ENCODE results near the gene GAS1. TPM values are rescaled to one million over a fixed set of nuclear protein-coding genes. Genes with fewer than 3 reads are reported as not detected.

GAS1 gene
- total RNA-seq, 1 donor from 2014 or later, result 70.0 TPM

DNA sequence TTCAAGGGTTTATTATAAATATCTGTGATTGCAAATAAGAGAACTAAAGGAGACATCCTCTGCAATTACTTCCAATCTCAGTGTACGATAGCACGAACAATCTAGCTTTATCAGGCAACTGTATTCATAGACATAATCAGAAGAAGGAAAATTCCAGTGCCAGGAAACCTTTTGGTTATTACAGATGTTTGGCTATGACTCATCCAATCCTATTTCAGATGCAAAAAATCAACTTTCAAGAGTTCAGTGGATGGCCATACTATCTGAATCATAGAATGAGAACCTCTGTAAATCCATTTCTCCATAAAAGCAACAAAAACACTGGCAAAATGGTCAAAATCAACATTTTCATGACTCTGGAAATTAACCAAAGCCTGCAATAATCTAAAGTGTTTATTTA, 37.9 kb downstream of the GAS1 start:
- H3K4me3 Mint-ChIP-seq (ENCODE audit: unreplicated experiment), result no peak overlapping the region
- H3K36me3 Mint-ChIP-seq (ENCODE audit: low read depth), result peaks cover 1% of the 10 kb centered on the region

DNA sequence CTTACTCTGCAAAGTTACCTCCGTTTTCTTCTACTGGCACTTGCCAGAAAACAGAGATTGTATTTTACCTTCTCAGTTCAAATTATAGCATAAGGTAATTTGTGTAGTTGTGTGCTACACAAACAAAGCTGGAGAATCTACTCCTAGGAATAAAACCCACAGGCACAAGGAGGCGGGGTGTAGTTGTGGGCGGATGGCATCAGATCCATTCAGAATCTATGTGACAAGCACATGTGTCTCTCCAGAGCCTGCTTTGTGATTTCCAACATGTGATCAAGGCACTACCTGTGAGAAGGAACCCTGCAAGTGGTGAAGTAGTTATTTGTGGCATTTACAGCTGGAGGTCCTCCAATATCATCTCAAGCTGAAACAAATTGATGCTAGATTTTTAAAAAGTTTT, 39.0 kb downstream of the GAS1 start:
- Mint-ChIP-seq H3K27ac (ENCODE audit: unreplicated experiment) (no peak overlapping the region), H3K4me3 (ENCODE audit: unreplicated experiment) (no peak overlapping the region), H3K36me3 (ENCODE audit: low read depth) (peaks cover 1% of the 10 kb centered on the region), H3K4me1 (ENCODE audit: low read depth) (peaks cover 35% of the 10 kb centered on the region), H3K9me3 (ENCODE audit: low read depth) (peaks cover 19% of the 10 kb centered on the region), H3K27me3 (ENCODE audit: low read depth) (no peaks in the 10 kb centered on the region)
- DNase-seq (ENCODE audit: low spot score), result no peak
- TF ChIP-seq, protein P1, sequence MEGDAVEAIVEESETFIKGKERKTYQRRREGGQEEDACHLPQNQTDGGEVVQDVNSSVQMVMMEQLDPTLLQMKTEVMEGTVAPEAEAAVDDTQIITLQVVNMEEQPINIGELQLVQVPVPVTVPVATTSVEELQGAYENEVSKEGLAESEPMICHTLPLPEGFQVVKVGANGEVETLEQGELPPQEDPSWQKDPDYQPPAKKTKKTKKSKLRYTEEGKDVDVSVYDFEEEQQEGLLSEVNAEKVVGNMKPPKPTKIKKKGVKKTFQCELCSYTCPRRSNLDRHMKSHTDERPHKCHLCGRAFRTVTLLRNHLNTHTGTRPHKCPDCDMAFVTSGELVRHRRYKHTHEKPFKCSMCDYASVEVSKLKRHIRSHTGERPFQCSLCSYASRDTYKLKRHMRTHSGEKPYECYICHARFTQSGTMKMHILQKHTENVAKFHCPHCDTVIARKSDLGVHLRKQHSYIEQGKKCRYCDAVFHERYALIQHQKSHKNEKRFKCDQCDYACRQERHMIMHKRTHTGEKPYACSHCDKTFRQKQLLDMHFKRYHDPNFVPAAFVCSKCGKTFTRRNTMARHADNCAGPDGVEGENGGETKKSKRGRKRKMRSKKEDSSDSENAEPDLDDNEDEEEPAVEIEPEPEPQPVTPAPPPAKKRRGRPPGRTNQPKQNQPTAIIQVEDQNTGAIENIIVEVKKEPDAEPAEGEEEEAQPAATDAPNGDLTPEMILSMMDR (IDR thresholded peaks at IDR 0.05), result no peak

More for the DNA sequence above, 37.9 kb downstream of the GAS1 start:
- no peak for DNase-seq (ENCODE audit: low spot score)
- Mint-ChIP-seq H3K9me3 (ENCODE audit: low read depth) (peaks cover 28% of the 10 kb centered on the region), H3K27me3 (ENCODE audit: low read depth) (no peaks in the 10 kb centered on the region), H3K27ac (ENCODE audit: unreplicated experiment) (no peak overlapping the region), H3K4me1 (ENCODE audit: low read depth) (peaks cover 26% of the 10 kb centered on the region)
- TF ChIP-seq, protein P1 (IDR thresholded peaks at IDR 0.05), result no peak

DNA sequence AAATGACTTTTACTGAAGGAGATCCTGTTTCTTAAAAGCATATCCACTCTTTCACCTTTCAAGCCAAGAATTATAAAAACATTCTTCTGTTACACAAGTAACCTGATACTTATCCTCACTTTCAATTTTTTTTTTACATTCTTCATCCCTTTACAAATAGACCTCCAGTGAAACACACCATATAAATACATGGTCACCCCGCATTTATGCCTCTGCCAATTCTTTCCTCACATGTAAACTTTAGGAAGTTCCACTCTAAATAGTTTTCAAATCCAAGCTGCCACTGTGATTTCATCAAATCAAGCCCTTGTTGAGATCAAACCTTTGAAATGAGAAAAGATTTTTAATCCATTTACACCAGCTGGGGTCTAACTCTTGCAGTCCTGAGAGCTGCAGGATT, 40.0 kb downstream of the GAS1 start:
- Mint-ChIP-seq H3K36me3 (ENCODE audit: low read depth) (peaks cover 1% of the 10 kb centered on the region), H3K9me3 (ENCODE audit: low read depth) (peaks cover 18% of the 10 kb centered on the region), H3K4me3 (ENCODE audit: unreplicated experiment) (no peak overlapping the region), H3K27me3 (ENCODE audit: low read depth) (no peaks in the 10 kb centered on the region), H3K4me1 (ENCODE audit: low read depth) (peaks cover 44% of the 10 kb centered on the region), H3K27ac (ENCODE audit: unreplicated experiment) (peak overlapping the region; percentile 46)
- TF ChIP-seq, protein P1 (IDR thresholded peaks at IDR 0.05), result no peak
- no peak for DNase-seq (ENCODE audit: low spot score)

DNA sequence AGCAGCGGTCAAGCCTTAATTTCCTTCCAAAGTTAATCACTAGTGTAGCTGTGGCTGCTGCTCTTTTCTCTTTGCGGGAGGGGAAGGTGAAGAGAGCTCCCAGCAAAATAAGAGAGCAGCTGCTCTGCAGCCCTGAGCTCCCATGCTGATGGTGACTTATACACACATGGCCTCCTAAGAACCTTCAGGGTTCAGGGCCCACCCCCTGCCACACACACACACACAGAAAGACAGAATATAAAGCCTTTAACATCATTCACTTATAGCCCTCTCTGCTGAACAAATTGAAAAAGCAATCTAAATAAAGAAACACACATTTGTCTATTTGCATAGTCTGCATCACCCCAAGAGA, 43.6 kb downstream of the GAS1 start:
- Mint-ChIP-seq H3K9me3 (ENCODE audit: low read depth) (peaks cover 4% of the 10 kb centered on the region), H3K27ac (ENCODE audit: unreplicated experiment) (no peak overlapping the region), H3K36me3 (ENCODE audit: low read depth) (no peaks in the 10 kb centered on the region), H3K4me3 (ENCODE audit: unreplicated experiment) (peak overlapping the region; percentile 63), H3K27me3 (ENCODE audit: low read depth) (no peaks in the 10 kb centered on the region), H3K4me1 (ENCODE audit: low read depth) (peaks cover 34% of the 10 kb centered on the region)
- no peak for DNase-seq (ENCODE audit: low spot score)
- TF ChIP-seq, protein P1 (IDR thresholded peaks at IDR 0.05), result no peak

DNA sequence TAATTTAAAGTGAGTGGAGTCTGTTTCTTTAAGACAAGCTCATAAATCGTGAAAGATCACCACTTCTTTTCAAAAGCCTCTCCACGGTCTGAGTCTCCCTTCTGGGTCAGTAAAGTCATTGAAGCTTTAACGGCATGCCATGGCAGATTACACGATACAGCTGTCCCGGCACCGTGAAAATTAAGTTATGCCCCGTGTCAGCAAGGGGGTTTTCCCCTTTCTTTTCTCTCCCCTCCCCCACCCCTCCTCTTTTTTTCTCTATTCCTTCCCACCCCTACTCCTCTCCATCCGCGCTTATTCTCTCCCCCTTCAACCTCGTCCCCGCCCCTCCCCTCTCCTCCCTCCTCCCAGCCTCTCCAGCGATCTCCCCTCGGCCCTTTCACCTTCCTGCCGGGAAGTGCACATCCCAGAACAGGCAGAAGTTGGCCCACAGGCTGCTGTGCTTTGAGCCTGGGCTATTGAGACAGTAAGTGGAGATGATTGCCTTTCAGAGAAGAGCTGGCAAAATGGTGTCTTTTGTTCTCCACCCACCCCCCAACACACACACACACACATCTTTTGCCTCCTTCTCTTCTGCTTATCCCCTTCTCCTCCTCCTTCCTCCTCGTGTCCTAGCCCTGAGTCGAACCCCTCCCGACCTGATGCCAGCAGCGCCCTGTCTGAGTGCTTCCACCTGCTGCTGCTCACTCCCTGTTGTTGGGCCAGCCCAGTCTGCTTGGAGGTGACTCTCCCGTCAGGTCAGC, 44.1 kb downstream of the GAS1 start:
- peak overlapping the region; percentile 63 for H3K4me3 Mint-ChIP-seq (ENCODE audit: unreplicated experiment)
- H3K27me3 Mint-ChIP-seq (ENCODE audit: low read depth), result no peaks in the 10 kb centered on the region
- DNase-seq (ENCODE audit: low spot score), result no peak
- peak overlapping the region; percentile 32 for H3K27ac Mint-ChIP-seq (ENCODE audit: unreplicated experiment)
- H3K36me3 Mint-ChIP-seq (ENCODE audit: low read depth), result no peaks in the 10 kb centered on the region
- peaks cover 4% of the 10 kb centered on the region for H3K9me3 Mint-ChIP-seq (ENCODE audit: low read depth)
- peaks cover 31% of the 10 kb centered on the region for H3K4me1 Mint-ChIP-seq (ENCODE audit: low read depth)
- TF ChIP-seq, protein P1 (IDR thresholded peaks at IDR 0.05), result no peak

All from chondrocyte (in vitro differentiated cells).